Neuron (in vitro differentiated cells): ENCODE results near the gene CAMK2G.

ENCODE experiments used
- H2AFZ ChIP-seq: one replicate; pipeline ENCODE4 v1.6.1; 2013; ENCODE audit warnings: low read depth, mild to moderate bottlenecking, inconsistent platforms, low read length, moderate library complexity
- H3K27me3 ChIP-seq: one replicate; pipeline ENCODE4 v1.6.1; 2013; ENCODE audit warnings: low read length; ENCODE audit not compliant: insufficient read depth
- H3K36me3 ChIP-seq: one replicate; pipeline ENCODE4 v1.6.1; 2013; ENCODE audit warnings: low read length; ENCODE audit not compliant: insufficient read depth
- H3K4me1 ChIP-seq: one replicate; pipeline ENCODE4 v1.6.1; 2013; ENCODE audit warnings: low read length; ENCODE audit not compliant: insufficient read depth
- H3K4me3 ChIP-seq: 2 replicates; pipeline ENCODE4 v1.5.1; 2013; ENCODE audit warnings: mild to moderate bottlenecking, low read length, moderate library complexity
- H3K9me3 ChIP-seq: one replicate; pipeline ENCODE4 v1.6.1; 2013; ENCODE audit warnings: low read length

CAMK2G gene

GRCh38 chr10:73812657-73813056 is 61.7 kb downstream of the CAMK2G start:
- peaks cover 21% of the 10 kb centered on the region for H3K36me3 ChIP-seq
- no peak overlapping the region for H2AFZ ChIP-seq
- no peak overlapping the region for H3K4me3 ChIP-seq
- H3K9me3 ChIP-seq = no peaks in the 10 kb centered on the region
- peaks cover 4% of the 10 kb centered on the region for H3K4me1 ChIP-seq
- H3K27me3 ChIP-seq = no peaks in the 10 kb centered on the region

DNA sequence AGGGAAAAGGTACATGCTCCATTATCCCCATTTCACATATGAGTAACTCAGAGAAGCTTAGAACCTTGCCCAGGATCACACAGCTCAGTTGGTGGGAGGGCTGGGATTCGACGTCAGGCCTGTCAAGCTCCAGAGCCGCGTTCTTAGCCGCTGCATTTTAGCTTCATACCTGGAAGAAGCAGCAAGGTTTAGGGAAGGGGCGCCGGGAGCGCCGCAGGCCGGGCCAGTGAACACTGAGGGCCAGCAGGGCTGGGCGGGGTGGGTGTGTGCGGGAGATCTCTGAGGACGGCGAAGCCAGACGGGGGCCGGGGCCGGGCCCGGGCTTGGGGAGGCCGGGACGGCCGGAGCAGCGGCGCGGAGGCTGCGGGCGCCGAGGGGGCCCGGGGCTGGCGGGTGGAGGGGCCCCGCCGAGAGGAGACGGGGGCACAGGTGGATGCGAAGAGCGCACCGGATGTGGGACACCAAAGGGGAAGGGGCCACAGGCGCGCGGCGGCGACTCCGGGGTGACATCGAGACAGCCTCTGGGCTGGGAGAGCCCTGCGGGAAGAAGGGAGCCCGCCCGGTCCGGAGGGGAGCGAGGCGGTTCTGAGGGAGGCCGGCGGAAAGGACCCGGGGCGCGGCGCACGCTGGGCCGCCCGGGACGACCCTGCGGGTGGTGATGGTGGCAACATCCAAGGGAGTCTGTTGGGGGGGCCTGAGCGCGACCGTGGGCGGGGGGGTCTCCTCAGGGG is 63.5 kb downstream of the CAMK2G start:
- H3K4me3 ChIP-seq = peak overlapping the region; percentile 54
- H3K27me3 ChIP-seq = no peaks in the 10 kb centered on the region
- peaks cover 30% of the 10 kb centered on the region for H3K36me3 ChIP-seq
- H2AFZ ChIP-seq = peak overlapping the region; percentile 84
- peaks cover 4% of the 10 kb centered on the region for H3K4me1 ChIP-seq
- no peaks in the 10 kb centered on the region for H3K9me3 ChIP-seq

GRCh38 chr10:73810358-73810734 is 64.0 kb downstream of the CAMK2G start:
- Histone ChIP-seq H3K9me3 (no peaks in the 10 kb centered on the region), H3K36me3 (peaks cover 36% of the 10 kb centered on the region), H3K4me1 (peaks cover 4% of the 10 kb centered on the region), H2AFZ (no peak overlapping the region), H3K4me3 (peak overlapping the region; percentile 54), H3K27me3 (no peaks in the 10 kb centered on the region)

DNA sequence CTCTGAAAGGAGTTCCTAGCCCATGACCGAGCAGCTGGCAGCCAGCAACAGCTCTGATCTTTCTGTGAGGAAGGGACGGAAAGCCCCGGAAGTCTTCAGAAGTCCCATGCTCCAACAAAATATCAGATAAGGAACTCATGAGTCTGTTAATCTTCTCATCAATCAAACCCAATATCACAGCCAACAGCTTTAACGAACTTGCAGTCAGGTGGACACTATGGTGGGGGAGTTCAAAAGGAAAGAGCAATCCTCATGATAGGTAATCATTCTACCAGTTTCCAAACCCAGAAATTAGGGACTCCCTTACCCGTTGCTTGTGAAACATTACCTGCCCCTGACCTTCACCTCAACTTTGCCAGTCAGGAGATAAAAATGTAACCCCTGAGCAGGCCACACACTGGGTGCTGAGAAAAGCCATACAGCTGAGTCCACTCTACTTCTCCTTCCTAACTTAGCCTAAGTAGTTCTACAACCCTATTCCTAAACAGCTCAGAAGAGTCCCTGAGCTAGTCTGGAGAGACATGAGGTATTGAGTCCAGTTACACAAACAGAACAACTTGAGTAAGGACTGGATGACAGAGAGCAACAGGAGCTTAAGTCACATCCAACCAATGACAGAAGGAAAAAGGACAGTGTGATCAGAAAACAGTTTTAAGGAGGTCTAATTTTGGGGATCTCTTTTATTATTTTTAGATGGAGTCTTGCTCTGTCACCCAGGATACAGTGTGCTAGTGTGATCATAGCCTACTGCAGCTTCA is 65.1 kb downstream of the CAMK2G start:
- peaks cover 37% of the 10 kb centered on the region for H3K36me3 ChIP-seq
- peaks cover 4% of the 10 kb centered on the region for H3K4me1 ChIP-seq

DNA sequence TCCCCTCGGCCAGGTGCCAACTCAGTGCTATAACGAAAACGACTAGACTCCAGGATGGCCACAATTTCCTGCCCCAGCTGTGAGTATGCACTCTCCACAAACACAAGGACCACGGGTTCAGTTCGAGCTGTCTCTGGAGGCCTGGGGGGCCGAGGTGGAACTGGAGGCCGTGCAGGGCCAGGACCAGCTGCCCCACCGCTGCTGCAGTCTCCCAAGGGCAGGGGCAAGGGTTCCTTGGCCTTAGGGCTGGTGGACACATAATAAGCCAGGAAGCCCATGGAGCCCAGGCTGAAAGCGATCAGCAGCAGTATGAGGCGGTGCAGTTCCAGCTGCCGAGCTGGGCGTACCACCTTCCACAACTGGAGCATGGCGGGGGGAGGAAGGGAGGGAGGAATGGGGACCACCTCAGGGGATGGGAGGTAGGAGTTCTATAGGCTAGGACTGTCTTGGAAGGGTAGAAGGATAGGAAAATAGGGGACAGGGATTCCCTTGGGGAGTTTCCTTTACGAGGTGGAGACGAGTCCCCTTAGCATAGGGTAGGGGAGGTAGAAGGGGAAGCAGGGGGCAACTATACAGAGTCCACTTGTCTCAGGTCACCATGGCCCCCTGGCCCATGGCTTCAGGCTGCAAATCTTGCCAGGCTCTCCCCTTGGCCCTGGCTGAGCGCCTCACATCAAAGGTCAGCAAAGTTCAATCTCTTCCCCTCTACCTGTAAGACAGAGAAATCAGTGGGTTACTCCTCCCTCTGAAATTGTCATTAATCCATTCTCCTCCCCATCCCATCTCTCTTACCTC is 66.1 kb downstream of the CAMK2G start:
- peaks cover 4% of the 10 kb centered on the region for H3K4me1 ChIP-seq
- H3K27me3 ChIP-seq = no peaks in the 10 kb centered on the region
- no peak overlapping the region for H3K4me3 ChIP-seq
- peaks cover 46% of the 10 kb centered on the region for H3K36me3 ChIP-seq
- H3K9me3 ChIP-seq = no peaks in the 10 kb centered on the region
- H2AFZ ChIP-seq = no peak overlapping the region

More for the DNA sequence above, 65.1 kb downstream of the CAMK2G start:
- Histone ChIP-seq H2AFZ (no peak overlapping the region), H3K9me3 (no peaks in the 10 kb centered on the region), H3K4me3 (no peak overlapping the region), H3K27me3 (no peaks in the 10 kb centered on the region)

DNA sequence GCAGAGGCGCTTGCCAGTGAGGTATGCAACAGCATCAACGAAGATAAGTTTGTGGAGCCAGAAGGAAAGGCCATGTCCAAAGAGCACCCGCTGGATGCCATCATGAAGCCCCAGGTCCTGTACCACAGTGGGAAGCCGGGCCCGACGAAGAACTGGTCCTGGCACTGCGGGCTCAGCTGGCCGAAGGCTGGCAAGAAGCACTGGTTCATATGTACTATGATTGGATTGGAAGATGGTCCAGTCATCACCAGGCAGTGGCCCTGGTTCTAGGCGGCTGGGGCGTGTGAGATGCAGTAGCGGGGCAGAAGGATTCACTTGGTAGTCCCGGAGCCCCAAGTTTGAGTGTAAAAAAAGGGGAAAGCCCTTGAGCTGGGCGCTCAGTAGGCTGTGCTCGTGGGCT is 66.9 kb downstream of the CAMK2G start:
- H3K4me1 ChIP-seq = peaks cover 4% of the 10 kb centered on the region
- no peak overlapping the region for H2AFZ ChIP-seq
- H3K9me3 ChIP-seq = no peaks in the 10 kb centered on the region
- H3K27me3 ChIP-seq = no peaks in the 10 kb centered on the region
- no peak overlapping the region for H3K4me3 ChIP-seq
- peaks cover 53% of the 10 kb centered on the region for H3K36me3 ChIP-seq

DNA sequence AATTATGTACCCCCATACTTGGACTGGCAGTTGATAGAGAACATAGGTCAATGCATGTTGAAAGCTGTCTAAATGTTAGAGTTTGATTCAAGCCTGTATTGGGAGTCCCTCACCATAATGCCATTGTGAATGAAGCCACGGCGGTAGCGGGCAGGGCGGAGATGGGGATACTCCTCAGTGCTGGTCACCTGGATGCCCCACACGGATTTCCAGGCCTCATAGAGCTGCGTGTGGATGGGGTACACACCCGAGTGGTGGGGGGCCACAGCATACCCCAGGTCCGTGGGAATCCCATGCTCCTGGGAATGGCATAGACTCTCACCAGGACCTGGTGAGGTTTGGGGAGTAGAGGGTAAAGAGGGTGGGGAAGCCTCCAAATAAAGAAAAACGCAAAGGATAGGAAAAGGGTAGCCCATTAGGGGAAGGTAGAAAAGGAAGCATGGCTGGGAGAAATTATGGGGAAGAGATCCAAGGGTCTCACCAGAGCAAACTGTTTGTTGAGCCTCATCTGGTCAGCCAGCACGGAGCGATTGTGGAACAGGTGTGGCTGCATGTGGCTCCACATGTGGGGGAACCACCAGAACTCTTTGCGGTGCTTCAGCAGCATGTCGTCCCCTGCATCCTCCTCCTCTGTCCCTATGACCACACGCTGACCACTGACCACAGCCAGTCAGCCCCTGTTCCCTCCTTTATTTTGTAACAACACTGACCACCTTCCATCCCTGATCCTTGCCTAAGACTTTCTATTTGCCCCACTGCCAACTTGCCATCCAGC is 68.0 kb downstream of the CAMK2G start:
- peaks cover 4% of the 10 kb centered on the region for H3K4me1 ChIP-seq
- H3K36me3 ChIP-seq = peaks cover 65% of the 10 kb centered on the region
- no peaks in the 10 kb centered on the region for H3K27me3 ChIP-seq

GRCh38 chr10:73803680-73804286 is 70.6 kb downstream of the CAMK2G start:
- no peak overlapping the region for H3K4me3 ChIP-seq
- H3K4me1 ChIP-seq = no peaks in the 10 kb centered on the region
- H3K27me3 ChIP-seq = no peaks in the 10 kb centered on the region
- peaks cover 81% of the 10 kb centered on the region for H3K36me3 ChIP-seq
- H3K9me3 ChIP-seq = no peaks in the 10 kb centered on the region
- no peak overlapping the region for H2AFZ ChIP-seq

More for the DNA sequence above, 68.0 kb downstream of the CAMK2G start:
- no peak overlapping the region for H3K4me3 ChIP-seq
- no peaks in the 10 kb centered on the region for H3K9me3 ChIP-seq
- no peak overlapping the region for H2AFZ ChIP-seq

DNA sequence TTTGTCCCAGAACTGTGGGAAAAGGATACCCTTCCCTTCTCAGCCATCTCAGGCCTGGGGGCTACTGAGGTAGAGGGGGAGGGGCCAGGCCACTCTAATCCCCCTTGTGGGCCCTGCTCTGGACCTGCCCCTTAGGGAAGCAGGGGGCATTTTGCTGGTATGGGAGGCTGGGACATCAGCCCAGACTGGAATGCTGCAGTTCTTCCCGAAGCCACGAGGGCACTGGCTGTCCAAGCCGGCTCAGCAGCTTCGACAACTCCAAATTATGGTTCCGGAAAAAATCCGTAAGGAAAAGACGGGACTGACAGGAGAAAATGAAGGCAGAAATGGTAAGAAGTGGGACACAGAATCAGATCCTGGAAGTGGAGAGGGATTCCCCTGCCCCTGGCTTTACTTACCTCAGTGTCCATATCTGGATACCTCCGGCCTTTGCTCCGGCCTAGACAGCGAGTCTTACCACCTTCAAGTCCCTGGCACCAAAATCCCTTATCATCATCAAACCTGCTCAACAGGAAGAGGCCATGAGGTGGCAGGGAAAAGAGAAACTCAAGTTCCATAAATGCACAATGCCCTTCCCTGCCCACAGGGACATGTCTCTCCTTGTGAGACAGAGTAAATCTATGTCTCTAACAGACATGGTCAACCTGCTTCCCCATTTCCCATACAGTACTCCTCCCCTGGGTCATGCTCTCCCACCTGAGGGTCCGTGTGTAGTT is 71.9 kb downstream of the CAMK2G start:
- Histone ChIP-seq H3K9me3 (no peaks in the 10 kb centered on the region), H3K4me3 (no peak overlapping the region), H3K27me3 (no peaks in the 10 kb centered on the region), H3K36me3 (peaks cover 82% of the 10 kb centered on the region), H3K4me1 (no peaks in the 10 kb centered on the region), H2AFZ (no peak overlapping the region)

- Histone ChIP-seq H3K36me3 (peaks cover 77% of the 10 kb centered on the region), H3K9me3 (no peaks in the 10 kb centered on the region), H3K4me1 (no peaks in the 10 kb centered on the region), H3K27me3 (no peaks in the 10 kb centered on the region), H2AFZ (no peak overlapping the region), H3K4me3 (no peak overlapping the region)
These were observed 73.1 kb downstream of the CAMK2G start for GRCh38 chr10:73801253-73801590.

- Histone ChIP-seq H3K27me3 (no peaks in the 10 kb centered on the region), H3K4me1 (no peaks in the 10 kb centered on the region), H3K4me3 (no peak overlapping the region), H3K9me3 (no peaks in the 10 kb centered on the region), H2AFZ (no peak overlapping the region), H3K36me3 (peaks cover 72% of the 10 kb centered on the region)
These were observed 73.6 kb downstream of the CAMK2G start for GRCh38 chr10:73800560-73801252.
